Ascending aorta (tissue), 2 donors: ENCODE measurements around the gene NPR3. TPM values are rescaled to one million over a fixed set of nuclear protein-coding genes. Genes with fewer than 3 reads are reported as not detected.
A peak's percentile ranks its signal among the peaks of the same experiment; 100 is the strongest.

Experiments
- DNase-seq, 2 donors: peaks; one replicate each; pipeline ENCODE4 v3.0.0-alpha.2; 2019; ENCODE audit warnings: low spot score in 2 of 2
- H3K27ac ChIP-seq, 2 donors: fragments of 200-600 bp; sonication (generic); one replicate each; pipeline ENCODE4 v1.5.1; 2016 to 2017; ENCODE audit warnings: mild to moderate bottlenecking in 1 of 2
- H3K27me3 ChIP-seq: fragments of 200-600 bp; sonication (generic); one replicate; pipeline ENCODE4 v1.5.1; 2017
- H3K36me3 ChIP-seq, 2 donors: fragments of 200-600 bp; sonication (generic); one replicate each; pipeline ENCODE4 v1.5.1; 2016
- H3K4me1 ChIP-seq, 2 donors: fragments of 200-600 bp; sonication (generic); one replicate each; pipeline ENCODE4 v1.5.1; 2016 to 2017; ENCODE audit warnings: mild to moderate bottlenecking in 1 of 2
- H3K4me3 ChIP-seq, 2 donors: fragments of 200-600 bp; sonication (generic); one replicate each; pipeline ENCODE4 v1.5.1; 2016 to 2017; ENCODE audit warnings: mild to moderate bottlenecking in 1 of 2
- H3K9me3 ChIP-seq, 2 donors: fragments of 200-600 bp; sonication (generic); one replicate each; pipeline ENCODE4 v1.5.1; 2016
- CTCF ChIP-seq, 3 experiments: fragments of 200-600 bp in 2 of 3; fragments of 450-650 bp in 1 of 3; sonication (generic) in 2 of 3; IDR thresholded peaks; one replicate each; pipeline ENCODE4 v1.5.1; 2016 to 2019; ENCODE audit warnings: antibody characterized with exemption in 3 of 3, mild to moderate bottlenecking in 1 of 3, moderate library complexity in 1 of 3
- intact Hi-C: fragments of 100-400 bp; cut with DNase I; formaldehyde crosslinking; loops from one replicate; pipeline ENCODE4 v1.15.1; 2023
- total RNA-seq: library from RNA; depleted of rRNA; stranded (reverse); fragments of >200 nt; gene quantifications from one replicate; pipeline ENCODE4 v1.1.0, GENCODE V29; 2016

The NPR3 gene, protein sequence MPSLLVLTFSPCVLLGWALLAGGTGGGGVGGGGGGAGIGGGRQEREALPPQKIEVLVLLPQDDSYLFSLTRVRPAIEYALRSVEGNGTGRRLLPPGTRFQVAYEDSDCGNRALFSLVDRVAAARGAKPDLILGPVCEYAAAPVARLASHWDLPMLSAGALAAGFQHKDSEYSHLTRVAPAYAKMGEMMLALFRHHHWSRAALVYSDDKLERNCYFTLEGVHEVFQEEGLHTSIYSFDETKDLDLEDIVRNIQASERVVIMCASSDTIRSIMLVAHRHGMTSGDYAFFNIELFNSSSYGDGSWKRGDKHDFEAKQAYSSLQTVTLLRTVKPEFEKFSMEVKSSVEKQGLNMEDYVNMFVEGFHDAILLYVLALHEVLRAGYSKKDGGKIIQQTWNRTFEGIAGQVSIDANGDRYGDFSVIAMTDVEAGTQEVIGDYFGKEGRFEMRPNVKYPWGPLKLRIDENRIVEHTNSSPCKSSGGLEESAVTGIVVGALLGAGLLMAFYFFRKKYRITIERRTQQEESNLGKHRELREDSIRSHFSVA
- 3.5 TPM for total RNA-seq

GRCh38 chr5:32710550-32711361 lies at the start of gene NPR3:
Gene NPR3 (plus strand): TSS chr5:32711321. CDS start chr5:32711777, 456 bp downstream.
- DNase-seq, result peak in 1 of 2 donors; percentile 72
- intact Hi-C loops, result loop anchor here (2.0 to 5.0 kb wide), 3 partner anchors 100 to 712 kb away; no protein-coding TSS in a partner anchor
- peaks cover 4 to 5% of the 10 kb centered on the region in 2 donors for H3K4me1 ChIP-seq
- H3K27ac ChIP-seq, result peak within 1 kb of the TSS; percentile 94 to 97
- H3K4me3 ChIP-seq, result peak within 1 kb of the TSS; percentile 71 to 85
- no peaks in the 10 kb centered on the region for H3K9me3 ChIP-seq
- no peaks in the 10 kb centered on the region for H3K36me3 ChIP-seq
- no peaks in the 10 kb centered on the region for H3K27me3 ChIP-seq
- no peak for TF ChIP-seq CTCF (IDR thresholded peaks at IDR 0.05)

DNA sequence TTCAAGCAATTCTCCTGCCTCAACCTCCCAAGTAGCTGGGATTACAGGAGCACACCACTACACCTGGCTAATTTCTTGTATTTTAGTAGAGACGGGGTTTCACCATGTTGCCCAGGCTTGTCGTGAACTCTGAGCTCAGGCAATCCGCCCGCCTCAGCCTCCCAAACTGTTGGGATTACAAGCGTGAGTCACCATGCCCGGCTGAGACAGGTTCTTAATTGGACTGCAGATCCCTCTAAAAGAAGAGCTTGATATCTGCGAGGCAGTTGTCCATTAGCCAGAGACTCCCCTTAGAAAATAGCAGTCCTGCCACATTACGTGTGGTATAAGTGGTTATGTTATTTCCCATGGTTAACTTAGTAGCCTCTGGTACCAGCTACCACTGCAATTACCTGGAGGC lies 46.6 kb upstream of the NPR3 start:
- Histone ChIP-seq H3K27me3 (no peaks in the 10 kb centered on the region), H3K4me1 (no peaks in the 10 kb centered on the region), H3K4me3 (no peak overlapping the region), H3K36me3 (no peaks in the 10 kb centered on the region), H3K27ac (no peak overlapping the region), H3K9me3 (no peaks in the 10 kb centered on the region)
- intact Hi-C loops, result no loop called here
- no peak for TF ChIP-seq CTCF (IDR thresholded peaks at IDR 0.05)
- no peak for DNase-seq

DNA sequence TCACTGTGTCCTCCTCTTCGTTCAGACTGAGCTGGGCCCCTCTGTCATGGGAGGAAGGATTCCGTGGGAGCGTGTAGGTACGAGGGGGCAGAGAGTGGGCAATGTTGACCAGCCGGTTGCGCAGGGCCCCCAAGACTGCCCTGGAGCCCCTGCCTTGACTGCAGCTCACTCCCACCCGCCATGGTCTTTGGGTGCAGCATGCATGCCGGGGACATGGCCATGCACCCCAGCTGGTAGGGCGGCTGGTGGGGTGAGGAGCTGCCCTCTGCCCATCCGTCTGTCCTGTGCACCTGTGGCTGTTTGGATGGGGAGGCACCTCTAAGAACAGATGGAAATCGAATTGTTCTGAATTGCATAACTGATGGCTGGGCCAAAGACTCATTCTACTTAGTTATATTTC lies 42.6 kb upstream of the NPR3 start:
- no peak for DNase-seq
- Histone ChIP-seq H3K27ac (no peak overlapping the region), H3K36me3 (no peaks in the 10 kb centered on the region), H3K4me1 (no peaks in the 10 kb centered on the region), H3K9me3 (peaks cover 5 to 11% of the 10 kb centered on the region in 2 donors), H3K27me3 (no peaks in the 10 kb centered on the region), H3K4me3 (no peak overlapping the region)
- intact Hi-C loops, result no loop called here
- no peak for TF ChIP-seq CTCF (IDR thresholded peaks at IDR 0.05)

DNA sequence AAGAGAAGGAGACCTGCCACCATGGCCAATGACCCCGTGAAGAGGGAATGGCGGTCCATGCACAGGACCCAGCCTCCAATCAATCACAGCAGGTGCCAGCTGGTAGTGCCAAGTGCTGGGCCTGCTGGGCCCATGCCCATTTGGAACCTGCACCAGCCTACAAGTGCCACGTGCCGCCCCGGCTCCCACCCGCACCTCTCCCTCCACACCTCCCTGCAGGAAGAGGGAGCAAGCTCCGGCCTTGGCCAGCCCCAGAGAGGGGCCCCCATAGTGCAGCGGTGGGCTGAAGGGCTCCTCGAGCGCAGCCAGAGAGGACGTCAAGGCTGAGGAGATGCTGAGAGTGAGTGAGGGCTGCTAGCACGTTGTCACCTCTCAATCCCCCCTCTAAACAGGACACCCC lies 37.8 kb upstream of the NPR3 start:
- Histone ChIP-seq H3K36me3 (no peaks in the 10 kb centered on the region), H3K4me3 (no peak overlapping the region), H3K4me1 (no peaks in the 10 kb centered on the region), H3K27ac (no peak overlapping the region), H3K9me3 (peaks cover 5 to 11% of the 10 kb centered on the region in 2 donors), H3K27me3 (no peaks in the 10 kb centered on the region)
- DNase-seq, result no peak
- TF ChIP-seq CTCF (IDR thresholded peaks at IDR 0.05), result no peak
- intact Hi-C loops, result no loop called here

- intact Hi-C loops, result no loop called here
- Histone ChIP-seq H3K4me3 (no peak overlapping the region), H3K9me3 (peaks cover 3 to 9% of the 10 kb centered on the region in 2 donors), H3K27ac (no peak overlapping the region), H3K27me3 (no peaks in the 10 kb centered on the region), H3K4me1 (no peaks in the 10 kb centered on the region), H3K36me3 (no peaks in the 10 kb centered on the region)
- DNase-seq, result no peak
- no peak for TF ChIP-seq CTCF (IDR thresholded peaks at IDR 0.05)
These were observed 34.1 kb upstream of the NPR3 start for GRCh38 chr5:32677023-32677422.
